GM18870 (cell line): ENCODE results near the gene EIF2A.

Source experiments
- ATAC-seq: cut with Tn5 transposase; IDR thresholded peaks from one replicate; pipeline ENCODE4 v1.9.1; 2021; ENCODE audit warnings: moderate library complexity; ENCODE audit not compliant: unreplicated experiment

The EIF2A gene

DNA sequence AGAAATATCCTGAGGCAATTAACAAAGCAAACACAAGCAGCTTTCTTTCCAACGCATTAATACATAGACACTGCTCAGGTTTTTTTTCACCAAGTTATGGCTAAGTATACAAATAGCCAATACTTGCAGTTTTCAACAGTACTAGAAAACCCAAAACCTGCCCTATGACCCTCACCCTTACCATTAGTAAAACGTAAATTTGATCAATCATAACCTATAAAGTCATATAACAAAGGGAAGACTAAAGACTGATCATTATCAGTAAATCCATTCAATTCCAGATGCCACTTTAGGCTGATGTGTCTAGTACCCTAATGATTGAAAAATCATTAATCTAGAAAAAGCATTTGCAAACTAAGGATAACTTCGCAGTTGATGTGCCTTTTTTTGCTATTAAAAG, 3.5 kb upstream of the EIF2A start:
- no peak for ATAC-seq

DNA sequence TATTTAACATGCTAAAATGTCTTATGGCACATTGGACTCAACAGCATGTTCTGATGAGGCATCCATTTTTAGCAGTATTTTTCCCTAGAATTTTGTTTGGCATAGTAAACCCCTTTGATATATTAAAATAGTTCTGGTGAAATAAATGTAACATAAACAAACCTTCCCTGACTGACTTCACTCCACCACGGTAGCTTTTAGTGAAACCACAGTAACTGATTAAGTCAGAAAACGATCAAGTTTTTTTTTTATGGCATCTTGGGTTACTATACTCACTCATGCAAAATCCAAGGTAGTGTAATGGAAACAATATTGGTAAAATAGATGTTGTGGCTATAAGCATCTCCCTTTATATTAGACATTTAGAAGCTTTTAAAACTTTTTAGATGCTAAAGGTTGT, 3.1 kb upstream of the EIF2A start:
- no peak for ATAC-seq

DNA sequence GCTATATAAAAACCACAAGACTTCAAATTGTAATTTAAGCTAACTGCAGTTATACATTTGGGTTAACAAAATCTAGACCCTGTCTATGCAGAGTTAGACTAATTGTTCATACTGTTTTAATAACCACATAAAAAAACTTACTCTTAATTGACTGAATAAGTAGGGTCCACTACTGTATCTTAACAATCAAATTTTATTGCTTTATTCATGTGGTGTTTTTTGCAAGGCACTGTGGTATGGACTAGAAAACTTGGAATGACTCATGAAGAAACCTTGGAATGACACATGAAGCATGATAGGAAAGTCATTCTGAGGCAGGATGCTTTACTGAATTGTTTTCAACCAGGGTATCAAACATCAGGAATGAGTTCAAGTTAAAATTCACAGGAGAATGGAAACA, 2.5 kb upstream of the EIF2A start:
- ATAC-seq = no peak

DNA sequence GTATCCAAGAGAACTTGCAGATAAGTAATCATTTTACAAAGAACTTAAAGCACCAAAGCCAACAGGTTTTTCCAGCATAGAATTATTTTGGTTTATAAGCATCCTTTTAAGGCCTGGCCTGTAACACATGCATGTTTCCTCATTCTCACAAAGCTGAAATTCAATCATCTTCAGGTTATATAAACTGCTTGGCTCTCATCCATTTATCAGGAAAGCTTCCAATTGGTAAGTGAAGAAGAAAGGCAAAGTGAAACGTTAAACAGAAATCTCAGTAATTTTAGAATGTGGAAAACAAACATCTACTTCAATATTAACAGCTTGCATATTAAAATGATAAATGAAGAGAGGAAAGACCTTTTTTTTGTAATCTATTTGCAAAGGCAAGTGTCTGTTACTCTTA, 1.9 kb upstream of the EIF2A start:
- no peak for ATAC-seq

DNA sequence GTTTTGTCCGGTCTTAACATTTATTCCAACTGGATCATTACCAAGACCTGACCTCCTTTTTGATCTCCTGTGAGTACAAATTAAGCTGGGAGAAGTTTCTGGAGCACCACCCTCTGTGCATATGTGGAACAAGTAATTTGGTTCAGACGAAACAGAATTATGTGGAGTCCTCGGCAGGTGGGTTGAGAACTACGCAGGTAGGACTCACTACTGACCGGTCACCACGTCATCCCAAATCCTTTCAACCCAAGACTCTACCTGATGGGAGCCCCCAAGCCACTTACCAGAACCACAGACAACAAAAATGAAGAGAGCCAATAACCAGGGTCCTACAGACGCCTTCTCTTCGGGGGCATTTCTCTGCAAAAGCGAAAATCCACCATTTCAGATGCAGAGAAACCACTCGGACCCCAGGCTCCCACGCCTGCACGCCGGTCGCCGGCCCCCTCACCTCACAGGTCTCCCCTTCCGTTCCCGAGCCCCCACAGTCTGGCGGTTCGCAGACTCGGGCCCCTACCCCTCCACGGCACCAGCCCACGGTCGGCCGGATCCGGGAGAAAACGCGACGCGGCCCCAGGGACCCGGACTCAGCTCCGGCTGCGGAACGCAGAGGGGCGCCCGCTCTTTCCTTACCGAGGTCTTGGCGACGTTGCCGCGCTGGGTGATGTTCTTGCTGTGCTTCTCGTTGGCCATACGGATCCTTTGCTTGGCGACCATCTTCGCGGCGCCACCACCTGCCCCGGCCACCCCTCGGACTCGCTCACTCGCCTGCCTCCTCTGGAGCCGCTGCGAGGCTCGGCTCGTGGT, 965 bp upstream of the EIF2A start:
- peak; percentile 8 for ATAC-seq

DNA sequence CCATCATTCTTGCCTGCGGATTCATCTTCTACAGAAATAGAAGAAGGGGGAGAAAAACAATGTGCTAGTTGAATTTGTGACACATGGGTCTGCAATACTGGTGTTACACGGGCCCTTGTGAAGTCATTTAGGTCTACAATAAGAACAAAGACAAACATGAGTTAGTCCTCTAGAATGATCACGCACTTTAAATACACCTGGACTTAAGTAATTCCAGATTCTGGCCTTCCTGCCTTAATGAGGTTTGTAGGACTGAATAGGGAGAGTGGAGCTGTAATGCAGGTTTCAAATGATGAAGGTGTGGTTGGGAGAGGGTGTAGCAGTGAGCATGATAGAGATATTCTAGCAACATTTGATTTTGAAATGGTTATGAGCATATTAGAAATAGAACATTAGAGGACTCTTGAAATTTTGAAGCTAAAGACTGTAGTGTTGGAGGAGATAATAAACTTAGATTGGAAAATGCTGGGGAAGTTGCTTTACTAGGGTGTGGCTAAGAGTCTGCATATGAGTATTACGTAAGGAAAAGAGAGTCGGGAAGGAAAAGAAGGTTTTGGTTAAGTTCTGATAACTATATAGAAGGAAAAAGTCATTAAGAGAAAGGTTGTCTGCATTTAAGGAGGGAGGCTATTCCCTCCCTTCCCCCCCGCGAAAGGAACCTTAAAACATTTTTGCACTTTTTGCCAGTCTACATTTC, 606 bp downstream of the EIF2A start:
- ATAC-seq = no peak

DNA sequence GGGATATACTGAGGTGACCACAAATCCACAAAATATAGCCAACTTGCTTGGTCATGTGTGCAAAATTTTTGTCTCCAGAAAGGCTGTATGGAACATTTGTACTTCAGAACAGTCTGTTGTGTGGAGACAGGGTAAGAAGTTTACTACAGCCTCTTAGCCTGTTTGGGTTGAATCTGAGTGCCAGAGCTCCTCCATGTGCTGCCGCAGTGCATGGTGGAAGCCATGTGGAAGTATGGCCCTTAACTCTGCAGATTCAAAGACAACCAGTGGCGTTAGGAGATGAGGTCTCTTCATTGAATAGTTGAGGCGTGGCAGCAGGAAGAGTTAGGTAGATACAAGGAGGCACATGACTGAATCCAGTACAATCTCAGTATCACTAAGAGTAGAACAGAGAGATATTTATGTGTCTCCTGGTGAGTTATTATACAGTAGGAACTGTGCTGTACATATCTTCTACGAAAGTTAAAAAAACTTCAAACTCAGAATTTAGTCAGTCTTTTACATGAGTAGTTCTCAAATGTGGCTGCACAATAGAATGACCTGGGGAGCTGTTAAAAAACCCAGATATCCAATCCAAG, 9.4 kb downstream of the EIF2A start:
- no peak for ATAC-seq

DNA sequence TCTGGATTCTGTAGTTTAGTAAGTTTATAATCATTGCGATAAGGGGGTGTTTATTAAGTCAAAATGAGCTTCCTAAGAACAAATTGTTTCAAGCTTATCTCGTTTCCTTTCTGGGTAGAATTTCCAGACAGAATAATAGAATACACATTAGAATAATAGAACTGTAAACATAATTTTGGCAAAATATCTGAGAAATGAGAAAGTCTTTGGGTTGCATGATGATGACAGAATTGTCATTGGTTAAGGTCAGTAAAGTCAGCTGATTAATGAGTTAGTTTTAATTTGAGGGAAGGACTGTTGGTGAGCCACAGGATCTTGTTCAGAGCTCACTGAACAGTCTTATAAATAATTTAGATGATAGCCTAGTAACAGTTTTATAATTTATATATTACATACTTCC, 10.2 kb downstream of the EIF2A start:
- no peak for ATAC-seq

DNA sequence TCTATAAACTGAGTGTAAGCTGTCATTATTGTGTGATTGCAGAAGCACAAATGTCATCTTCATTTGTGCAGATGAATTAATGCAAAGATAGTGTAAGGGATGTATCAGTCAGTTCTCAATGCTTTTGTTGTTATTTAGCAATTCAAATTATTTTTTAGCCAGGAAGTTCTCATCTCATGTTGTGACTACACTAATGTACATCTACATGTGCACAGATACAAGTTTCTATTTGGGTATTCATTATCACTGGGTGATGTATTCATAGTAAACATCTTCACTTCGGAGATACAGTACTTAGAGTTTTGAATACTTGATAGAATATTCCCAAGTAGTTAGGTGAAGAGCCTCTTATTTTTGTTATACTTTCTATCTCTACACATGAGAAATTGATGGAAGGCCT, 11.1 kb downstream of the EIF2A start:
- no peak for ATAC-seq

DNA sequence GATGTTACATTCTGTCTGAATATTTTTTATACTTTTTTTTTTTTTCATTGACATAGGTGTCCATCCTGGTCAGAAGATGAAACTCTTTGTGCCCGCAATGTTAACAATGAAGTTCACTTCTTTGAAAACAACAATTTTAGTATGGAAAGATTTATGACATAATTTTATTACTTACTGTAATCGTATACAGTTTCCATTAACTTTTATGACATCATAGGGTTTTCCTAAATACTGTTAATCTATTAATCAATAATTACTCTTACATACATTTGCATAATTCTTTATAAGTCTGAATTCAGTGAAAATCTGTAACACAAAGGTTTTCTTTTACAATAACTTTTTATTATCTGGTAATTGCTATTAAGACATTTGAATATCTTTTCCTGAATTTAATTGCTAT, 17.7 kb downstream of the EIF2A start:
- ATAC-seq = no peak

DNA sequence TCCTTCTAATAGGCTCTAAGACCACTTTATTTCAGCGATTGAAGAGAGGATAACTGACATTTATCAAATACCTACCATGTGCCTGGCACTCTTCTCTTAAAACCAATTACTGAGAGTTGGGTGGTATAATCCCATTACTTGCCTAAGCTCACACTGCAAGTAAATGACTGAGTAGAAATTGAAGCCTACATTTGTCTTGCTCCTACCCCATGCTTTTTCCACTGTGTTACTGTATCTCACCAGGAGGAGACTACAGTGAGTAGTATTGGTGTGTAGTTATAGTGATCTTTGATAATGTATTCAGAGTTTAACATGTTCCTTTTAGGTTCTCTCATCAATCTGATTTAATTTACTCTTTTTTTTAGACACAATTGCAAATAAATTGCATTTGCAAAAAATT, 20.7 kb downstream of the EIF2A start:
- no peak for ATAC-seq

DNA sequence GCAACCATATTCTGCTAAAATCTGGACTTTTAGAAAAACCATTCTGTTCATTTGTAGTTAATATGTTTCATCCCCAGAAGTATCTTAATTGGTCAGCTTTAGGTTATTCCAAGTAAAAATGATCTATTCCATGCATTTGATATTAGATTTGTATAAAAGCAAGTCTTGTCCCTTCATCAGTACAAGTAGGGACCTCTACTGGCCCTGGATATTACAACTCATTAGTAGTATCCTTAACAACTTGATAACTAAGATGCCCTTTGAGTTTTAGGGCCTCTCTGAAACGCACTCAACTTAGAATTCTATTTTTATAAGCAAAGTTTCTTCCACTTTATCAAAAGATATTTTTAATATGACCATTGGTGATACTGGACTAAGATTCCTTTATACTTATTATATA, 31.3 kb downstream of the EIF2A start:
- ATAC-seq = no peak

DNA sequence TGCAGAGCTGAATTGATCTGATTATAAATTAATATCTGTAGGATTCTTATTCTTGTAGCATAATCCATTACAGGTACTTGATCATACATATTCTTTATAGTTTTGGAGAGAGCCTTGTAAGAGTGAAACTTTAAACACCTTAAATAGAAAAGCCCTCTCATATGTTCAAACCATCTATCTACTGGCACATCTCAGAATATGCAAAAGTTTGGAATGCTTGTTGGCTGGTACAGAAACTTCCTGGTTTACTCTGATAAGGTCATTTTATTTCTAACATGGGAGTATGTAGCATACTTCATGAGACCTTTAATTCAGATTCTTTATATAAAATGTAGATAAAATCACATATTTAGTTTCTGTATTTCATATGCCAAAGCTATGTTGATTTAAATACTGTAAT, 34.6 kb downstream of the EIF2A start:
- no peak for ATAC-seq

DNA sequence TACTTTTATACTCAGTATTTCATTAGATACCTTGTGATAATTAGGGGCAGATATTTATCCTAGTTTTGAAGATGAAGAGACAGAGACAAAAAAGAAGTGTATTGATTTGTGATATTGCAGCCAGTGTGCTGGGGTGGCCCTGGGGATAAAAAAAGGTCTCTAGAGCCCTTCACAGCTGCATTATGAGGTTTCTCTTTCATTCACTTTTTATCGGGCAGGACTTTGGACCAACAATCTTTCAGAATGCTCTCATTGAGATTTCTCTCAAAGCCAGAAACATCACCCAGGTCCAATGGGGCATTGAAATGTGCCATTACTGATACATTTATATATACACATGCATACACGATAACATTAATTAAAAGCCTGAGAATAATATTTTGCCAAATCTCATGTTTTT, 36.0 kb downstream of the EIF2A start:
- peak; percentile 50 for ATAC-seq

DNA sequence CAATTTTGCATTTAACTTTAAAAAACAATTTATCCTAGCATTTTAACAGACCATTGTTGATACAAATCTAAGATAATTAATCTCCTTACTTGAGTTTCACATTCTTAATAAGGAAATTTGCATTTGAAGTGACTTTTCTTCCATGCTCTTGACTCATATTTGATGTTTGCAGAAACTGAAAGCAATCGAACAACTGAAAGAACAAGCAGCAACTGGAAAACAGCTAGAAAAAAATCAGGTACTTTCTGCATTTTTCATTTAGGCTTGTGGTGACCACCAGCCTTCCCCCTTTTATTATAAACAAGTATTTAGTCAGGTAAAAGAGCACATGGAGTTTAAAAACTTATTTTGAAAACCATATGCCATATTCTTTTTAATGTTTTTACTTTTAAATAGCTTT, 36.4 kb downstream of the EIF2A start:
- peak; percentile 53 for ATAC-seq

DNA sequence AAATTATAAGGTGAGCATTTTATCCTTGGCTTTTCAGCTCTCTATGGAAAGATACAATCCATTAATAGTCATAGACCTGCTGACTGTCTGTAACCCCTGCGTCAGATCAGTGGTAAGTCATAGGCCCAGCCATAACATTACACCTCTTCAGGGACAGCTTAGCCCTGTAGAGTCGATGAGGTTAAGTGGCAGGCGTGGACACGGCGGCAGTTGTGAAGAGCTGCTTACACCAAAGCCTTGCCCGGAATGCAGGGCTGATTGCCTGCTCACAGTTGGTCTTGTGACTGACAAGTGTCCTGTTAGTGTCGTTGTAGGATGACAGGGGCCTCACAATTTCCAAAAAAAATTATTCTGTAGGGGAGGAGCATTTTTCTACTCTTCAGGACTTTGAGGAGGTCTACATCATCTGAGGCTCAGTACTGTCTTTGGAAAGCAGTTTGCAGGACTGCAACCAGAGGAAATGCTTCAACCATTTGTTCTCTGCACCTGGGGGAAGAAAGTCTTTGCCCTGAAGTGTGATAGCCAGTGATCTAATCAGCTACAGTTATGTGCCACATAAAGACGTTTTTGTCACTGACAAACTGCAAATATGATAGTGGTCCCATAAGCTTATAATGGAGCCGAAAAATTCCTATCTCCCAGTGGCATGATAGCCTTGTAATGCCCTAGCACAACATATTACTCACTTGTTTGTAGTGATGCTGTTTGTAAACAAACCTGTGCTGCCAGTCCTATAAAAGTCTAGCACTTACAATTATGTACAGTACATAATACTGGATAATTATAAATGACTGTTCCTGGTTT, 41.6 kb downstream of the EIF2A start:
- ATAC-seq = no peak

DNA sequence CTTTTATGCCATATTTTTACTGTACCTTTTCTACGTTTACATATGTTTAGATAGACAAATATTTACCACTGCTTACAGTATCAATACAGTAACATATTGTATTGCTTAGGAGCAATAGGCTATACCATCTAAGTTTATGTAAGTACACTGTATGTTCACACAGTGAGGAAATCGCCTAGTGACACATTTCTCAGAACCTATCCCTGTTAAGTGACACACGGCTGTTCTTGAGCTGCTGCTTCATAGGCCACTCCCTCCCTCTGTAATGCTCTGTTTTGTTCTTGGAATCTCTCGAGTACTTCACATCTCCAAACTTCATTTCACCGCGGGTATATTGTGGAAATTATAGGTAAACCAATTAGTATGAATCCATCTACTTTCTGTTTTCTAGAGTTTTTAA, 43.2 kb downstream of the EIF2A start:
- ATAC-seq = no peak

DNA sequence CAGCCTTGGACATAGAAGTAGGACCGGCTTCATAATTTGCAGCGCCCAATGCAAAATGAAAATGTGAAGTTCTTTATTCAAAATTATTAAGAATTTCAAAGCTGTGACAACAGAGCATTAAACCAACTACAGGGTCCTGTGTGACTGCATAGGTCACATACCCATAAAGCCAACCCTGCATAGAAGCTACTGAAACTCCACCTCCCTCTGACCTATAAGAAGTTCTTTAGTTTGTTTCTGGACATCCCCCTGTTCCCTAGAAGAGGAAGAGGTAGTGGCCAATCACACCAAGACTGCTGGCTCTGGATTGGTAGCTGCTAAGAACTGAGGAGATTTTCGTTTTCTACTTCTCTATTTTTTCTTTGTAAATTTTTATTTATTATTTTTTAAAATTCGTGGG, 47.6 kb downstream of the EIF2A start:
- ATAC-seq = no peak

DNA sequence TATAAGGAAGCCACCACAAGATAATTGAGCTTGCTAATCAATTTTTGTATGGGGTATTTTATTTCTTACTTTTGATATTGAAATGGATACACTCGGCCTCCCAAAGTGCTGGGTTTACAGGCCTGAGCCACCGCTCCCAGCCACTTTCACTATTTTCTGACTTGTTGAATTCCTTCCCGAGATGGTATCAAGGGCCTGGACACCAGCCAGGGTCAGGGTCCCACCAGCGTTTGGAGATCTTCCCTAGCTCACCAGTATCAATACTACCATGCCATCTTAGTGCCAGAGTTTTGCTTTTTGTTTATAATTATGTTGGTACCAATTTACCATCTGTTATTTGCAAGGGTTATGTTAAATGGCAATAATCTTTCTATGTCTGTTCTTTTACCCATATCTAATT, 51.1 kb downstream of the EIF2A start:
- ATAC-seq = no peak

DNA sequence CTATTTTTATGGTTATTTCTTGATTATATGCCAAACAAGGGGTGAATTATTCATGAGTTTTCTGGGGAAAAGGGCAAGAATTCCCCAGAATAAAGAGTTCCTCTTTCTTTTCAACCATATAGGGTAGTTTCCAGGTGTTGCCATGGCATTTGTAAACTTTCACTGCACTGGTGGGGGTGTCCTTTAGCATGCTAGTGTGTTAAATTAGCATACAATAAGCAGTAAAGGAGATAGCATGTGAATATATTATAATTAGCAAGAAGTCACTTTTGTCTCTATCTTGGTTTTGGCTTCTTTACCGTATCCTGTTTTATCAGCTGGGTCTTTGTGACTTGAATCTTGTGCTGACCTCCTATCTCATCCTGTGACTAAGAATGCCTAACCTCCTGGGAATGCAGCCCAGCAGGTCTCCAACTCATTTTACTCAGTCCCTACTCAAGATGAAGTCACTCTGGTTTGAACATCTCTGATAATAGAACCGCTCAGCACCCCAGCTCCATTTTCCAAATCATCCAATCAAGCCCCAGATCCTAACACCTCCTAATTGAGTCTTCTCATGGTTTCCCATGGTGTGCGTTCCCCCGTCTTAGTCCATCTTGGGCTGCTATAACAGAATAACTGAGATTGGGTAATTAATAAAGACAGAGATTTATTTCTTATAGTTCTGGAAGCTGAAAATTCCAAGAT, 53.2 kb downstream of the EIF2A start:
- ATAC-seq = no peak
